Activated T-cell treated with anti-CD3 and anti-CD28 coated beads for 24 hours (primary cell): ENCODE measurements around the gene LGI4.

ENCODE experiments used
- DNase-seq: peaks from one replicate; pipeline ENCODE4 v3.0.0-alpha.2; 2020; ENCODE audit warnings: low read depth

Gene LGI4

DNA sequence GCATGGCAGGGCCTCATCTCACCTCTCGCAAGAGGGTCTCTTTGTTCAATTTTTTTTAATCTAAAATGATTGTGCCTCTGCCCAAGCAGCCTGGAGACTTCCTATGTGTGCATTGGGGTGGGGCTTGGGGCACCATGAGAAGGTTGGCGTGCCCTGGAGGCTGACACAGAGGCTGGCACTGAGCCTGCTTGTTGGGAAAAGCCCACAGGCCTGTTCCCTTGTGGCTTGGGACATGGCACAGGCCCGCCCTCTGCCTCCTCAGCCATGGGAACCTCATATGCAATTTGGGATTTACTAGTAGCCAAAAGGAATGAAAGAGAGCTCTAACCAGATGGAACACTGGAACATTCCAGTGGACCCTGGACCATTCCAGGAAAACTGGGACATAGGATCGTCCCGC lies 11.3 kb downstream of the LGI4 start:
- no peak for DNase-seq

DNA sequence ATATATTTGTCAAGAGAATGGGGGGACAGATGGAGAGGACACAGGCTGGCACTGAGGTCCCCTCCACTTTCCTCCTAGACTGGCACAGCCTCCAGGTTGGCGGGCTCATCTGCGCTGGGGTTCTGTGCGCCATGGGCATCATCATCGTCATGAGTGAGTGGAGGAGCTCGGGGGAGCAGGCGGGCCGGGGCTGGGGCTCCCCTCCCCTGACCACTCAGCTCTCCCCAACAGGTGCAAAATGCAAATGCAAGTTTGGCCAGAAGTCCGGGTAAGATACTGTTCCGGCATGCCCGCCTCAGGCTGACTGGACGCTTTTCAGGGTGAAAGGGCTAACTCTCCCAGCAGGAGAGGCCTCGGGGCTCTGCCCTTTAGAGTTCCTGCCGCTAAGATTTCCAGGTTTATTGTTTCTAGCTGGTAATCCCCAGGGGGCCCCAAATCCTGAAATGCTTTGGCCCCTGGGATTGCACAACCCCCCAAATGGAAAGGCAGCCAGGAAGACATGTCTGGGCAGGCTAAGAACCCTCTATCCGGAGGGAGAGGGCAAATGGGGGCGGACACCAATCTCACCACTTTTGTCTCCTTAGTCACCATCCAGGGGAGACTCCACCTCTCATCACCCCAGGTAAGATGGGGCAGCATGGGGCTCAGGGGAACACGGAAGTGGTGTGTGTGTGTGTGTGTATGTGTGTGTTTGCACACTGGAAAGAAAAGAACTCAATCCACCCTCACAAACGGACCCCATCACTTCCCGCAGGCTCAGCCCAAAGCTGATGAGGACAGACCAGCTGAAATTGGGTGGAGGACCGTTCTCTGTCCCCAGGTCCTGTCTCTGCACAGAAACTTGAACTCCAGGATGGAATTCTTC lies 11.9 kb downstream of the LGI4 start:
- DNase-seq = no peak

DNA sequence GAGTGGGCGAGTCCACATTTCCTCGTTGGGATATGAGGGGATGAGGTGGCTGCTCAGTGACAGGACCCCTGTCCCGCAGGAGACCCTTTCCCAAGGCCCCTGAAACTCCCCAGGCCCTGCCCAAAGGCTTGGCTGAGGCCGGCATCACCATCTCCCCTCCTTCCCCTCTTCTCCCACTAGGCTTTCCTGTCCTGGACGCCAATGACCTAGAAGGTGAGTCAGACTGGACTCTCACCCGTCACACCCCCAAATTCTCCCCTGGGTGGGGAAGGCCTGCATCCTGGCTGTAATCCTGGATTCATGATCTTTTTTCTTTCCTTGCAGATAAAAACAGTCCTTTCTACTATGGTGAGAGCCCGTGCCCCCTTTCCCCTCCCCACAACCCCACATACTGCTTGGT lies 14.0 kb downstream of the LGI4 start:
- DNase-seq = no peak

DNA sequence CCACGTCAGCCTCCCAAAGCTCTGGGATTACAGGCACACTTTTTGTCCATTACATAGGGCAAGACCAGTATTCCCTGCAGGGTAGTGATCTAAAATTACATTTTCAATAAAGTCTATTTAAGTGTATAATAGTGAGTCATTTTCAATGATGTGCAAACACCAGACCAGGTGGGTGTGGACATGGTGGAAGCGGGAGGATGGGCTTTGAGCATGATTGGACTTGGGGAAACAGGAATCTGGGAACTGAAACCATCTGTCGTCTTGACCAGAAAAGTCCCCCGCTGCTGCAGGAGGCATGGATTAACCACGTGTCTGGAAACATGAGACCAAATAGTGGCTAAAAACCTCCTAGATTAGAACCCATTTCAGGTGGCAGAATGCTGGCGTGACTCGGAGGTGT lies 14.4 kb downstream of the LGI4 start:
- no peak for DNase-seq

DNA sequence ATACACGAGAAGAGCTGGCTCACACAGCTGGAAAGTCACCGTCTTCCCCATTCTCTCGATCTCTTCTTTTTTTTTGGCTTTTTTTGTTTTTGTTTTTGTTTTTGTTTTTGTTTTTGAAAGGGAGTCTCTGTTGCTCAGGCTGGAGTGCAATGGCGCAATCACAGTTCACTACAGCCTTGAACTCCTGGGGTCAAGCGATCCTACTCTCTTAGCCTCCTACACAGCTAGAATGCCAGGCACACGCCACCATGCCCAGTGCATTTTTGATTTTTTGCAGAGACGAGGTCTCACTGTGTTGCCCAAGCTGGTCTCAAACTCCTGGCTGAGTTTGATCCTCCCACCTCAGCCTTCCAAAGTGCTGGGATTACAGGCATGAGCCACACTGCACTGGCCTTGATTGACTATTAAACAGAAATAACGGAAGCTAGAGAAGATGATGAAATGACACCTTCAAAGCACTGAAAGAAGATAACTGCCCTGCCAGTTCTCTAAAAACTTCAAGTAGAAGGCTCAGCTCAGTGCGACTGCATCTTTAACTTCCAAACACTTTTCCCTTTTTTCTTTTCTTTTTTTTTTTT lies 15.2 kb downstream of the LGI4 start:
- no peak for DNase-seq

DNA sequence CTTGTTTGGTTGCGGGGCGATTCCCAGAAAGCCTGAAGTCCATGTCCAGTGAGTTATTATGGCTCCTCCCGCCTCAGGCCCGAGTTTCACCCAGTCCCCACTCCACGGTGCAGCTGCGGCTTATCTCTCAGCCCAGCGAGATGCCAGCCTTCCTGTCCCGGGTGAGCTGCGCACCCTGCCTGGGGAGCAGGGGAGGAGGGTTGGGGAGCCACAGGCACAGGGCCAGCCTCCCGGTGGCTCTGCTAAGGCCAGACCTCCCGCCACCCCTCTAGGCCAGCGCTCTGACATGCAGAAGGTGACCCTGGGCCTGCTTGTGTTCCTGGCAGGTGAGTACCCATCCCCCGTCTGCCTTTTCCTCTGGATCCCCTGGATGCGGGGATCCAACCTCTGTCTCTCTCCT lies 15.8 kb downstream of the LGI4 start:
- DNase-seq = no peak

DNA sequence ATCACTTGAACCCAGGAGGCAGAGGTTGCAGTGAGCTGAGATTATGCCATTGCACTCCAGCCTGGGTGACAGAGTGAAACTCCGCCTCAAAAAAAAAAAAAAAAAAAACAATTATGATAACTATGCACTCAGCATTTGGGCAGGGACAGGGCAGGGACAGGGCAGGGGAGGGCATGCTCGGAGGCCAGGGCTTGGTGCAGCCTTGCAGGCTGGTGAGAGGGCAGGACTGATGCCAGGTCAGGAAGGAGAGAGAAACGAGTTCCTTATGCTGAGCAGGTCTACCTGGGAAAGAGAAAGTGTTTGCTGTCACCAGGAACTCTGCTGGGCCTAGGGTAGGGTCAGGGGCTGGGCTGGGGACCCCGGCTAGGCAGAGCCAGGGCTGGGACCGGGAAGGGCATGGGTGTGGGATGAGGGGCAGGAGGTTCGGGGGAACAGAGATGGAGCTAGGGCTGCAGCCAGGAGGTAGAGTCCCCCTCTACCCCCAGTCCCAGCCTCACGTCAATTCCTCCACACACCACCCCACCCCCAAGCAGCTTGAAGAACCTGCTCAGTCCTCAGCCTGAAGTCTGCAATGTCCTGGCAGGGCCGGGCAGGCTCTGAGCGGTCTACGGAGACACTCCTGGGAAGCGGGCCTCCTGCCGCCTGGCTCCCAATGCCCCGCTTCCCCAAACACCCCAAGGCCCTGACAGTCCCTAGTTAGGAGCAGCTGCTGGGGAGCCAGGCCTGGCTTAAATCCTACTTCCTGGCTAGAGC lies 16.4 kb downstream of the LGI4 start:
- no peak for DNase-seq

DNA sequence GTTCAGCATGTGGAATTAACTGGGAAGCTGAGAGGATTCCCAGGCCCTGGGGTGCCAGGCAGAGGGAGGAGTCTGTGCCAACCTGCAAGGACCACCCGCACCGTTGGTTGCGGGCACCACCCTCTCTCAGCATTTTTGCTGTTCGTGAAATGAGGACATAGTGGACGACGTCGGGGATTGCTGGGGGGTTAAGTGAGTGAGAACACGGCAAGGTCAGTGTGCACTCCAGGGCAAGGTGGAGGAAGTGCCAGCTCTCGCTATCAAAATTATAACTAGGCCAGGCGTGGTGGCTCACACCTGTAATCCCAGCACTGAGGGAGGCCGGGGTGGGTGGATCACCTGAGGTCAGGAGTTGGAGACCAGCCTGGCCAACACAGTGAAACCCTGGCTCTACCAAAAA lies 17.1 kb downstream of the LGI4 start:
- no peak for DNase-seq

DNA sequence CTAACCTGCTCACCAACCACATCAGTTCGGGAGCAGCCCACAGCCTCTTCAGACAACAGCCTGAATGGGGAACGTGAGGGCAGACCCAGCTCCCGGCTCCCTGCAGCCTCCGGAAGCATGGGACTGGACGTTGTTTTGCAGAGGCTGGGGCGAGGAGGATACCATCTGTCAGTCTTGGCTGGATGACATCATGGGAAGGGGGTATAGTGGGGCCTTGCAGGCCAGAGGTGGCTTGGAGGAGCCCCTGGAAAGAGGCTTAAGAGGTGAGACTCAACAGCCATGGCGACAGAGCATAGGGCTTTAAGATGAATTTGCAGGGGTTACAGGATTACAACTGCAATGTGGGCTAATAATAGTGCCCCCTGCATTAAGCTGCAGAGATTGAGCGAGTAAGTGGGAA lies 17.7 kb downstream of the LGI4 start:
- no peak for DNase-seq

DNA sequence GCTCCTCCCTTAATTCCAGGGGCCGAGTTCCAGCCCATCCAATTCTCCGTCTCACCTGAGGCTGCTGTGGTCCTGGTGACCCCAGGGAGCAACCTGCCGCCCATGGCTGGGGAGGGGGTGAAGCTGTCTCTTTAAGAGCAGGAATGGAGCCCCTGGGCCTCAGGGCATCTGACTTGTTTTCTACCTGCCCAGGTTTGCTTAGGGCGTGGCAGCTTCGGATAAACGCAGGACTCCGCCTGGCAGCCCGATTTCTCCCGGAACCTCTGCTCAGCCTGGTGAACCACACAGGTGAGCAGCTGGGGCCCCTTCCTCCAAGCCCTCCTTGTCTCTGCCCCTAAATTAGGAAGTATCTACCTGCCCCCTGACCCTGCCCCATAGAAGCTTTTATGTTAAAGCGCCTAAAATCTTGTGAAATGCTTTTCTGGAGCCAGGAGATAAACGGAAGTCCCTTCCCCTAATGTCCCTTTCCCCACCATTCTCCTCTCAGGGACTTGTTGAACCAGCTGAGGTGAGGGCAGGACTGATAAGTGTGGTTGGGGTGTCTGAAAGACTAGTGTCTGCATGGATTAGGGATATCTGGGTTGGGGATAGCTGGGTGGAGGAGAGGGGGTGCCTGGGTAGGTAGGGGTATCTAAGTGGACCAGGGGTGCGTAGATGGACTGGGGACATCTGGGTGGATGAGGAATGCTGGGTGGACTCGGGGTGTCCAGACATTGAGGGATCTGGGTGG lies 18.6 kb downstream of the LGI4 start:
- no peak for DNase-seq

DNA sequence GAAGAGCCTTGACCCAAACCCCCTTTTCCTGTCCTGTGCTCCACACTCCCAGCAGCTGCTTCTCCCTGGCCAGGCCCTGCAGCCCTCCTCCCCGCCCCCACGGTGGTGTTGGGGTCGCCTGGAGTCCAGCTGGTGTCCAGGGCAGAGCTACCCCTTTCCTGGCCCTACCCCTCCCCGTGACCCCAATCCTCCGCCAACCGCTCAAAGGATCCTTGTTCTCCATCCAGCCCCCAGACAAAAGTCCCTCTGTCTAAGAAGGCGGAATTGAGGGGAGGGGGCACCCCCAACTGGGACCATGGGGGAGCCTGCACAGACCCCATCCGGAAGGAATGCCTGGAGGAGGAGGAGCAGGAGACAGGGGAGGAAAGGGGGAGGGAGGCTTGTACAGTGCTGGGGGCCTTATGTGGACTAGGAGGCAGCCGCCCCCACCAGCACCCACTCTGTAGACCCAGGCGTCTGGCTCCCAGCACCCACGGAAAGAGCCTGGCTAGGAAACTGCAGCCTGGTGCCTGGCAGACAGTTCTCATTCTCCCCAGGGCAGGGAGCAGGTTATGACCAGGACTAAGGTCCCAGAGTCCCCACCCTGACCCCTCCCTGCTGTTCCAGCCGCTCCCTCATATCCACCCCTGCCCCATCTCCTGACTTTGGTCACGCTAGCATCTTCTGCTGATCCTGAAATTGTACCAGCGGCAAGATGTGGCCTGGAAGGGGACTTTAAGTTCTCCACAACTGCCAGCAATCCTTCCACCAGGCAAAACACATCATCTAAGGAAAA lies 19.5 kb downstream of the LGI4 start, which contains the start of gene FXYD3:
Gene FXYD3, plus strand, starts transcription at position 647 of the 775 bp plus-strand sequence. CDS start 3,554 bp downstream, outside the sequence.
- DNase-seq = no peak

DNA sequence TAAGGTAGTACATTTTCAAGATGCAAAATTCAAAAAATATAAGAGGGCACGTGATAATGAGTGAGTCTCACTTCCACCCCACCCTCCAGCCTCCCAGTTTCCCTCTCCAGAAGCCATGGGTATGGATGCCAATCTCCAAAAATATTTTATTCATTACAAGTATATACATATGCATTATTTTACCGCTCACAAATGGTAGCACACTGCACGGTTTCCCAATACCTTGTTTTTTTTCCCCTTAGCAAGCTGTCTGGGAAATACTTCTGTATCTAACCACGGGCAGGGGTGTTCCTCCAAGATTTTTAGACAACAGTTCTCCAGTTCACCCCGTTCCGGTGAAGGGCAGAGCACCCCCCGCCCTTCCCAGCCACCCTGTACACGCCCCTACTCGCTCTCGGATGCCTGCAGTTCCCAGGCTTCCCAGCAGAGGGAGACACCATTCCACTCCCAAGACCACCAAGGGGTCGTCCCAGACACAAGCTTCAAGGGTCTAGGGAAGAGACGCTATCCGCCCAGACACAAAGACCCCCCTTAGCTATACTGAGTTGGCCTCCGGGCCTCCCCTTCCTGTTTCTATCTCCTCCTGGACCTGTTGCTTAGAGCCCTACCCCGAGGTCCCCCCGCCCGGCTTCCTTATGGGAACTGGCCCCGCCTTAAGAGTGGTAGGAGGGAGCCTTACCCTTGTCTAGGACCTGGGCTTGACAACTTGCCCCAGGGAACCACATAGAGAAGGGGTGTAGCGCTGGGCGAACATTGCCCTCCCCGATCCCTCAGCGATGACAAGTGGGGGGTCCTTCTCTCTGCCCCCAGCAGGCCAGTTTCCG lies 20.3 kb downstream of the LGI4 start:
- DNase-seq = peak; percentile 52

DNA sequence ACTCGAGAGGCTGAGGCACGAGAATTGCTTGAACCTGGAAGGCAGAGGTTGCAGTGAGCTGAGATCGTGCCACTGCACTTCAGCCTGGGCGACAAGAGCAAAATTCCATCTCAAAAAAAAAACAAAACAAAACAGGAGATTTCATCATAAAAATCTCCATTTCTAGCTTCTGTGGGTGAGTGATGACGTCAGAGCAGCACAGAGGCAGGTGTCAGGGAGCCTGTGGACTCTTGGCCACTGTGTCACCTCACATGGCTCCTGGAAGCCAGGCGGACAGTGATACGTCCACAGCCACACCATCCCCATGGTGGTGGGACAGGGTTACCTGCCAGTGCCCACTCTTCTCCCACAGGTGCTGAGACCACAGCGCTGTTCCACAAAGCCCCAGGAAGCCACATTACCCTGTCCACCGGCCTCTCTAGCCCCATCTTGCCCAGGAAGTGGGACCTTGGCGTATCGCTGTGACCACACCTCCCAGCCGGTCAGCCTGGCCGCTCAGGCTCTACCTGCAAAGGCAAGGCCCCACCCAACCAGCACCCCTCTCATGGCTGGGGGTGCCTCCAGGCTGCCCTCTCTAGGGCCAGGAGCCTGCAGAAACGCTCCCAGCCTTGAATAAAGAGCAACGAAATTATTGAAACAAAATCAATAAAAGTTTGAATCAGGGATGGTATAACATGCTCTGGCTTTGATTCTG lies 21.7 kb downstream of the LGI4 start:
- no peak for DNase-seq

DNA sequence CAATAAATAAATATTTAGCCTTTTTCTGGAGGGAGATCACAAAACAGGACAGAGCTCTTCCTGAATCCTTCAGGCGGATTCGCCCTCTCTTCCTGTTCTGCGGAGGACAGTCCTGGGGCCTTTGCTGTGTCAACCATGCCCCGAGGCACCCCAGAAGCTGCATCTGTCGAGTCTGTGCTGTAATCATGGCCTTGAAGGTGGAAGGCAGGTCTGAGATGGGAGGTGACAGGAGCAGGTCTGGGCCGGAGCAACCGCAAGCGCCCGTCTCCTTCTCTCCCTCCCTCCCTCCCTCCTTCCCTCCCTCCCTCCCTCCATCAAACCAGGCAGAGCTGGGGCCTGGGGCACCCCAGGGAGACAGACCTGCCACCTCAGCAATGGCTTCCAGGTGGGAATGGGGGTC lies 23.9 kb downstream of the LGI4 start:
- no peak for DNase-seq

DNA sequence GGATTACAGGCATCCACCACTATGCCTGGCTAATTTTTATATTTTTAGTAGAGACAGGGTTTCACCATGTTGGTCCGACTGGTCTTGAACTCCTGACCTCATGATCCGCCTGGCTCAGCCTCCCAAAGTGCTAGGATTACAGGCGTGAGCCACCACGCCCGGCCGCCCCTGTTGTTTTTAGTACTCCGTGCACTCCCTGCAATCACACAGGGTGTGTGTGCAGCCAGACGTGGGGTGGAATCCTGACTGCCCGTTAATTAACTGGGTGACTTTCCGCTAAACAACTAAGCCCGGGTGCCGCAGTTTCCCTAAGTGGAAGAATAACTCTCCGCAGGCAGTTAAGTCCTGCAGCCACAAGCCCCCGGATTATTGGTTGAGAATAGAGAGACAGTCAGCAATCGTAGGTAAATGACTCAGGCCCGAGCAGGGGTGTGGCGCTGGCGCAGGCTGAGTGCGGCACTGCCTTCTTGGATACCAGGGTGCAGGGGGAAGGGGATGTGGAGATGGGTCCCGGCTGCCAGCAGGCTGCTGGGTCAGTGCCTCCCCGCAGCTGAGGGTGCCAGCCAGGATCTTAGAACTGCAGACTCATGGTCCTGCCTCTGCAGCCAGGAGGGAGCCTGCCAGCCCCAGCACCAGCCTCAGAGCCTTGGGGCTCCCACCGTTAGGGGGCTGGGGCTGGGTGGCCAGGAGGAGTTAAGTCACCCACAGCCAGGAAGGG lies 25.3 kb downstream of the LGI4 start:
- no peak for DNase-seq

DNA sequence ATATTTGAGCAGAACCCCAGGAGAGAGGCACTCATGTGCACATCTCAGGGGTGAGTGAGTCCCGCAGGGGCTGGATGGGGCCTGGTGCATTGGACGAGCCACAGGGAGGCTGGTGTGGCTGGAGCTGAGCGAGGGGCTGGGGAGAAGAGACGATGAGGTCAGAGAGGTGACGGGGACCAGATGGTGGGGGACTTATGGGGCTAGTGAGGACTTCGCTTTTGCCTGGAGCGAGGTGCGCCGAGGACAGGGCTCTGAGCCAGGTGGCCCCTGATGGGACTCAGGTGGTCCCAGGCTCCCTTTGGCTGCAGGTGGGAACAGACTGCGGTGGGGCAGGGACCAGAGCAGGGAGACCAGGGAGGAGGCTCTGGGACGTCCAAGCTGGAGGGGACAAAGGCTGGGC lies 26.1 kb downstream of the LGI4 start:
- DNase-seq = no peak

DNA sequence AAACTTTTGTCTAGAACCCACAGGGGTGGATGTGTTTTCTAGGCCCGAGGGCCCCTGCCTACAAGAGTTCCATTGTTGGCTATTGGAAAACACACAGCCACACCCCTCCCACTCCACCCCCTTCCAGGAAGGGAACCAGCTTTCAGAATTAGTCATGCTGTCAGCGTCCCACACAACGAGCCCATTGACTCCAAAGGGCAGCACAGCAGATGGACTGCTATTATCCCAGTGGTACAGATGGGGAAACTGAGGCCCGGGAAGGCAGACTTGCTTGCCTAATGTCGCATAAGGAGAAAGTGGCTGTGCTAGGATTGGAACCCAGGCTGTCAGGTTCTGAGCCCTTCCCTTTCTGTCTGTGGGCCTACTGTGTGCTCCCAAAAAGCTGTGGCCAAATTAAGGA lies 27.3 kb downstream of the LGI4 start:
- DNase-seq = no peak

DNA sequence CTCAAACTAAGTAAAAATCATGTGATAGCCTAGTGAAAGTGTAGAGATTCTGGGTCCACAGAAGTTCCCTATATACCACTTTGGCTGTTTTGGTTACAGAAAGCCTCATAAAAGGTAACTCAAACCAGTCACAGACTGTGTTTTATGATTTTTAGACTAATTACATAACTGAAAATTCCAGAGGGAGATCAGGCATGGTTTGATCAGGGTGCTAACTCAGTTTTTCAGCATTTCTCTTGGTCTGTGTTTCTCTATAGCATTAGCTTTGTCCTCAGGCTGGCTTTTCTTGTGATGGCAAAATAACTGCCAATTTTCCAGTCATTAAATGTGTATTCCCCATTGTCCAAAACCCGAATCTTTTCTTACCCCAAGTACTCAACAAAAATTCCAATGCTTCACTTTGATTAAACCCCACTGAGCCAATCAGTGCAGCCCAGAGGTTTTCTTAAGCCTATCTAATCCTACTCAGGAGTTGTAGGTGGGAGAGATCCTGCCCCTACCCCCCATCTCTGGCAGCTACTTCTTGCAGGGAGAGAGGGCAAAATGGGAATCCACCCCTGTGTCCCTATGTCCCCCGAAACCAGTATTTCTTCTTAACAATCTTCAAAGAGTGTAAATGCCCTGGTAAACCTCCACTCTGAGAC lies 27.8 kb downstream of the LGI4 start:
- DNase-seq = no peak

DNA sequence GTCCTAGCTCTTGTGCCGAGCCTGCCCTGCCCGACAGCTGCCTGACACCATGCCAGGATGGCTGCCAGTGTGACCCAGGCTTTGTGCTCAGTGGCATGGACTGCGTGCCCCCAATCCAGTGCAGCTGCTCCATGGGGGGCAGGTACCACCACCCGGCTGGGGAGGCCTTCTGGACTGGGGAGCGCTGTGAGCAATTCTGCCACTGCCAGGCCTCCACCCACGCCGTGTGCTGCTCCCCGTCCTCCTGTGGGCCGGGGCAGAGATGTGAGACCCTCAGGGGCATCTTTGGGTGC lies 28.6 kb downstream of the LGI4 start:
- no peak for DNase-seq
